ENCODE results near the gene ATP2C2. TPM values are rescaled to one million over a fixed set of nuclear protein-coding genes. Genes with fewer than 3 reads are reported as not detected.

The ATP2C2 gene
- total and polyA plus RNA-seq, 2 experiments from 2014 or later: 2.1 TPM

DNA sequence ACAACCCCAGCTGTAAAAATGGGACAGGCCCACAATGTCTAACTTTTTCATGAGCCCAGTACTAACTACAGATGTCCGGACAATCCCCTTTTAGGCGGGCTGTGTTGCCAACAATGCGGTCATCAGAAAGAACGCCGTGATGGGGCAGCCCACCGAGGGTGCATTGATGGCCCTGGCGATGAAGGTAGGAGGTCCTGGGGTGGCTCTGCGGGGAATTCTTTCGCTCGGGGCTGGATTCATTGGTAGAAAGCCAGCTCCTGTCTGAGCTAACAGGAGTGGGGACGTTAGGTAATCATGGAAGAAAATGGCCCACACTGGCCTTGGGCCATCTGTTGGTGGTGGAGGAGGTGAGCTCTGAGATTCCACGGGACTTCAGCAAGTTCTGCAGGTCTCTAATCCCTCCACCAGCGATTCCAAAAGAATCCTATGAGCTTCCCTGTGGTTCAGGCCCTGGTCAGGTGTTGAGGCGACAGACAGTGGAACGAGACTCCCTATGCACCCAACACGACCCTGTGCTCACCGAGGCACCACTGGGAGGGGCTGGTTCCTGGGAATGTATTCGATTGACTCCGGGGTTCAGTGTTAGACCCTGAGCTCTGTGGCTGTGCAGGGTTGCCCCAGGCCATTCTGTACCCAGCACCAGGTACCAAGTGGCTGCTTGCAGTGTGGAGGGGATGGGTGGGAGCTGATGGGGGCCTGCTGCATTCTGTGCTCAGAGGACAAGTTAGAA is 74.2 kb downstream of the ATP2C2 start:
- Histone ChIP-seq H3K27ac (ENCODE audit: low read depth) (no peak overlapping the region), H3K9me2 (ENCODE audit: insufficient read depth) (no peaks in the 10 kb centered on the region), H3K4me3 (no peak overlapping the region), H3K36me3 (ENCODE audit: insufficient read depth) (no peaks in the 10 kb centered on the region), H3K4me1 (ENCODE audit: insufficient read depth) (no peaks in the 10 kb centered on the region), H4K20me1 (replicated peaks; ENCODE audit: insufficient read depth) (no peaks in the 10 kb centered on the region), H3K4me2 (no peak overlapping the region), H3K79me2 (replicated peaks; ENCODE audit: insufficient read depth) (no peaks in the 10 kb centered on the region), H3F3A (replicated peaks; ENCODE audit: low read depth) (no peaks in the 10 kb centered on the region), H3K27me3 (ENCODE audit: insufficient read depth) (no peaks in the 10 kb centered on the region), H2AFZ (no peak overlapping the region)
- ATAC-seq (no peak; the same call in 1 of the 3 replicates), DNase-seq (ENCODE audit: low spot score) (no peak)
- Mint-ChIP-seq H3K9me3 (no peaks in the 10 kb centered on the region), H3K4me1 (peaks cover 4% of the 10 kb centered on the region), H3K4me3 (no peak overlapping the region), H3K36me3 (ENCODE audit: low read depth) (no peaks in the 10 kb centered on the region), H3K27ac (no peak overlapping the region), H3K27me3 (ENCODE audit: insufficient read depth, low read depth, poor library complexity) (peaks cover 6% of the 10 kb centered on the region)
- TF ChIP-seq EZH2 (IDR thresholded peaks at IDR 0.05; ENCODE audit: low read depth, unreplicated experiment) (no peak), ZNF114 (CRISPR knock-in tag; IDR thresholded peaks at IDR 0.05) (no peak), POLR2AphosphoS5 (IDR thresholded peaks at IDR 0.05; ENCODE audit: low read depth) (no peak), JUNB (IDR thresholded peaks at IDR 0.05; ENCODE audit: unreplicated experiment) (no peak)
- TF ChIP-seq, protein P1, sequence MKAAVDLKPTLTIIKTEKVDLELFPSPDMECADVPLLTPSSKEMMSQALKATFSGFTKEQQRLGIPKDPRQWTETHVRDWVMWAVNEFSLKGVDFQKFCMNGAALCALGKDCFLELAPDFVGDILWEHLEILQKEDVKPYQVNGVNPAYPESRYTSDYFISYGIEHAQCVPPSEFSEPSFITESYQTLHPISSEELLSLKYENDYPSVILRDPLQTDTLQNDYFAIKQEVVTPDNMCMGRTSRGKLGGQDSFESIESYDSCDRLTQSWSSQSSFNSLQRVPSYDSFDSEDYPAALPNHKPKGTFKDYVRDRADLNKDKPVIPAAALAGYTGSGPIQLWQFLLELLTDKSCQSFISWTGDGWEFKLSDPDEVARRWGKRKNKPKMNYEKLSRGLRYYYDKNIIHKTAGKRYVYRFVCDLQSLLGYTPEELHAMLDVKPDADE (IDR thresholded peaks at IDR 0.05): no peak

DNA sequence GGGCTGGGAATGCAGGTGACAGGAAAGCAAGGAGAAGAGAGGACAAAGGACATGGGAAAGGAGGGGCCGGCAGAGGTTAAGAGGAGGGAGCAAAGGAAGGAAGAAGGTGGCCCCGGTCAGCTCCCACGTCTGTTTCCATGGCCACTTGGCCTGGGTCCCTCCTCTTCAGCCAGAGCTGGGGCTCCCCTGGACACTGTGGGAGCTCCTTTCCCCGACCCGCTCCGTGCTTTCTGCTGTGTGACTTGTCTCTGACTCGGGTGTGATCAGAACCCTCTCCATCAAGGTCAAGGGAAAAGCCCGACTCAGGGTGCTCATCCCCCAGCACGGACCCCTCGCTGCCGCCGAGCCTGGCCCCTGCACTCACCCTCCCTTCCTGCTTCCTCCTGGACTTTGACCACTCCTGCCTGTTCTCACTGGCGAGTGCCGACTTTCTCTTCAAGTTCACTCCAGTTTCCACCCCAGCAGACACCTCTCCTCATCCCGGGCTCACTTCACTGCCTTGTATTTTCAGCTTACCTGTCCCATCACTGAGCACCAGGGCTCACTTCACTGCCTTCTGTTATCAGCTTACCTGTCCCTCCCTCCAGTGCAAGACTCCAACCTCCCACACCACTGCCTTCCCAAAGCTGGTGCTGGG is 74.9 kb downstream of the ATP2C2 start:
- no peaks in the 10 kb centered on the region for H3K79me2 ChIP-seq (replicated peaks; ENCODE audit: insufficient read depth)
- H3K27ac ChIP-seq (ENCODE audit: low read depth): no peak overlapping the region
- Mint-ChIP-seq H3K36me3 (ENCODE audit: low read depth) (no peaks in the 10 kb centered on the region), H3K27ac (no peak overlapping the region), H3K9me3 (no peaks in the 10 kb centered on the region), H3K4me1 (peaks cover 4% of the 10 kb centered on the region), H3K4me3 (no peak overlapping the region; the same call in 2 of the 3 replicates), H3K27me3 (ENCODE audit: insufficient read depth, low read depth, poor library complexity) (peaks cover 6% of the 10 kb centered on the region)
- no peak overlapping the region for H3K4me2 ChIP-seq
- H3K9me2 ChIP-seq (ENCODE audit: insufficient read depth): no peaks in the 10 kb centered on the region
- no peak; the same call in 1 of the 3 replicates for ATAC-seq
- H3K27me3 ChIP-seq (ENCODE audit: insufficient read depth): no peaks in the 10 kb centered on the region
- H3K4me1 ChIP-seq (ENCODE audit: insufficient read depth): no peaks in the 10 kb centered on the region
- H3F3A ChIP-seq (replicated peaks; ENCODE audit: low read depth): no peaks in the 10 kb centered on the region
- no peaks in the 10 kb centered on the region for H3K36me3 ChIP-seq (ENCODE audit: insufficient read depth)
- H3K4me3 ChIP-seq: no peak overlapping the region
- no peaks in the 10 kb centered on the region for H4K20me1 ChIP-seq (replicated peaks; ENCODE audit: insufficient read depth)
- H2AFZ ChIP-seq: no peak overlapping the region
- DNase-seq (ENCODE audit: low spot score): no peak
- TF ChIP-seq, protein P1 (IDR thresholded peaks at IDR 0.05): no peak
- TF ChIP-seq, protein P2, sequence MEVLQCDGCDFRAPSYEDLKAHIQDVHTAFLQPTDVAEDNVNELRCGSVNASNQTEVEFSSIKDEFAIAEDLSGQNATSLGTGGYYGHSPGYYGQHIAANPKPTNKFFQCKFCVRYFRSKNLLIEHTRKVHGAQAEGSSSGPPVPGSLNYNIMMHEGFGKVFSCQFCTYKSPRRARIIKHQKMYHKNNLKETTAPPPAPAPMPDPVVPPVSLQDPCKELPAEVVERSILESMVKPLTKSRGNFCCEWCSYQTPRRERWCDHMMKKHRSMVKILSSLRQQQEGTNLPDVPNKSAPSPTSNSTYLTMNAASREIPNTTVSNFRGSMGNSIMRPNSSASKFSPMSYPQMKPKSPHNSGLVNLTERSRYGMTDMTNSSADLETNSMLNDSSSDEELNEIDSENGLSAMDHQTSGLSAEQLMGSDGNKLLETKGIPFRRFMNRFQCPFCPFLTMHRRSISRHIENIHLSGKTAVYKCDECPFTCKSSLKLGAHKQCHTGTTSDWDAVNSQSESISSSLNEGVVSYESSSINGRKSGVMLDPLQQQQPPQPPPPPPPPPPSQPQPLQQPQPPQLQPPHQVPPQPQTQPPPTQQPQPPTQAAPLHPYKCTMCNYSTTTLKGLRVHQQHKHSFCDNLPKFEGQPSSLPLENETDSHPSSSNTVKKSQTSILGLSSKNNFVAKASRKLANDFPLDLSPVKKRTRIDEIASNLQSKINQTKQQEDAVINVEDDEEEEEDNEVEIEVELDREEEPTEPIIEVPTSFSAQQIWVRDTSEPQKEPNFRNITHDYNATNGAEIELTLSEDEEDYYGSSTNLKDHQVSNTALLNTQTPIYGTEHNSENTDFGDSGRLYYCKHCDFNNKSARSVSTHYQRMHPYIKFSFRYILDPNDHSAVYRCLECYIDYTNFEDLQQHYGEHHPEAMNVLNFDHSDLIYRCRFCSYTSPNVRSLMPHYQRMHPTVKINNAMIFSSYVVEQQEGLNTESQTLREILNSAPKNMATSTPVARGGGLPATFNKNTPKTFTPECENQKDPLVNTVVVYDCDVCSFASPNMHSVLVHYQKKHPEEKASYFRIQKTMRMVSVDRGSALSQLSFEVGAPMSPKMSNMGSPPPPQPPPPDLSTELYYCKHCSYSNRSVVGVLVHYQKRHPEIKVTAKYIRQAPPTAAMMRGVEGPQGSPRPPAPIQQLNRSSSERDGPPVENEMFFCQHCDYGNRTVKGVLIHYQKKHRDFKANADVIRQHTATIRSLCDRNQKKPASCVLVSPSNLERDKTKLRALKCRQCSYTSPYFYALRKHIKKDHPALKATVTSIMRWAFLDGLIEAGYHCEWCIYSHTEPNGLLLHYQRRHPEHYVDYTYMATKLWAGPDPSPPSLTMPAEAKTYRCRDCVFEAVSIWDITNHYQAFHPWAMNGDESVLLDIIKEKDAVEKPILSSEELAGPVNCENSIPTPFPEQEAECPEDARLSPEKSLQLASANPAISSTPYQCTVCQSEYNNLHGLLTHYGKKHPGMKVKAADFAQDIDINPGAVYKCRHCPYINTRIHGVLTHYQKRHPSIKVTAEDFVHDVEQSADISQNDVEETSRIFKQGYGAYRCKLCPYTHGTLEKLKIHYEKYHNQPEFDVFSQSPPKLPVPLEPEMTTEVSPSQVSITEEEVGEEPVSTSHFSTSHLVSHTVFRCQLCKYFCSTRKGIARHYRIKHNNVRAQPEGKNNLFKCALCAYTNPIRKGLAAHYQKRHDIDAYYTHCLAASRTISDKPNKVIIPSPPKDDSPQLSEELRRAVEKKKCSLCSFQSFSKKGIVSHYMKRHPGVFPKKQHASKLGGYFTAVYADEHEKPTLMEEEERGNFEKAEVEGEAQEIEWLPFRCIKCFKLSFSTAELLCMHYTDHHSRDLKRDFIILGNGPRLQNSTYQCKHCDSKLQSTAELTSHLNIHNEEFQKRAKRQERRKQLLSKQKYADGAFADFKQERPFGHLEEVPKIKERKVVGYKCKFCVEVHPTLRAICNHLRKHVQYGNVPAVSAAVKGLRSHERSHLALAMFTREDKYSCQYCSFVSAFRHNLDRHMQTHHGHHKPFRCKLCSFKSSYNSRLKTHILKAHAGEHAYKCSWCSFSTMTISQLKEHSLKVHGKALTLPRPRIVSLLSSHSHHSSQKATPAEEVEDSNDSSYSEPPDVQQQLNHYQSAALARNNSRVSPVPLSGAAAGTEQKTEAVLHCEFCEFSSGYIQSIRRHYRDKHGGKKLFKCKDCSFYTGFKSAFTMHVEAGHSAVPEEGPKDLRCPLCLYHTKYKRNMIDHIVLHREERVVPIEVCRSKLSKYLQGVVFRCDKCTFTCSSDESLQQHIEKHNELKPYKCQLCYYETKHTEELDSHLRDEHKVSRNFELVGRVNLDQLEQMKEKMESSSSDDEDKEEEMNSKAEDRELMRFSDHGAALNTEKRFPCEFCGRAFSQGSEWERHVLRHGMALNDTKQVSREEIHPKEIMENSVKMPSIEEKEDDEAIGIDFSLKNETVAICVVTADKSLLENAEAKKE (CRISPR knock-in tag; IDR thresholded peaks at IDR 0.05): no peak
- TF ChIP-seq EZH2 (IDR thresholded peaks at IDR 0.05; ENCODE audit: low read depth, unreplicated experiment) (no peak), POLR2AphosphoS5 (IDR thresholded peaks at IDR 0.05; ENCODE audit: low read depth) (no peak), ZNF114 (CRISPR knock-in tag; IDR thresholded peaks at IDR 0.05) (no peak), STAT1 (IDR thresholded peaks at IDR 0.05; ENCODE audit: unreplicated experiment) (no peak), CREB1 (CRISPR knock-in tag; IDR thresholded peaks at IDR 0.05; ENCODE audit: low read depth) (no peak), EZH2phosphoT487 (IDR thresholded peaks at IDR 0.05; ENCODE audit: unreplicated experiment) (no peak), JUNB (IDR thresholded peaks at IDR 0.05; ENCODE audit: unreplicated experiment) (no peak)
